Adrenal gland (tissue), 12 donors: ENCODE data around the gene MCTP1. TPM values are rescaled to one million over a fixed set of nuclear protein-coding genes. Genes with fewer than 3 reads are reported as not detected.

Source experiments
- DNase-seq, 7 donors: peaks; one replicate each; pipeline ENCODE4 v3.0.0-alpha.2; 2019 to 2020
- H3K27ac ChIP-seq, 5 donors: fragments of 200-600 bp; sonication (generic) in 4 of 5; 1 replicate in 3 of 5; 2 replicates in 2 of 5; pipeline versions ENCODE4 v1.5.1 to v1.8.0; 2016 to 2020; ENCODE audit warnings: mild to moderate bottlenecking in 1 of 5
- H3K27me3 ChIP-seq: fragments of 200-600 bp; 2 replicates; pipeline ENCODE4 v1.8.0; 2021
- H3K36me3 ChIP-seq, 2 donors: fragments of 200-600 bp; replicated peaks in 1 of 2; 1 replicate in 1 of 2; 2 replicates in 1 of 2; pipeline versions ENCODE4 v1.5.1 to v1.8.0; 2018 to 2022
- H3K4me1 ChIP-seq, 2 donors: fragments of 200-600 bp; replicated peaks in 1 of 2; 1 replicate in 1 of 2; 2 replicates in 1 of 2; pipeline versions ENCODE4 v1.5.1 to v1.8.0; 2018 to 2021
- H3K4me3 ChIP-seq, 4 donors: fragments of 200-600 bp; sonication (generic) in 3 of 4; one replicate each; pipeline ENCODE4 v1.5.1; 2016 to 2018
- H3K9me3 ChIP-seq, 3 donors: fragments of 200-600 bp; sonication (generic) in 1 of 3; replicated peaks in 1 of 3; 1 replicate in 2 of 3; 2 replicates in 1 of 3; pipeline versions ENCODE4 v1.5.1 to v1.8.0; 2016 to 2021
- POLR2A ChIP-seq, 2 donors: fragments of 450-650 bp; IDR thresholded peaks; one replicate each; pipeline ENCODE4 v1.6.1; 2017; ENCODE audit warnings: antibody characterized with exemption in 2 of 2, mild to moderate bottlenecking in 2 of 2, moderate library complexity in 1 of 2
- WGBS, 4 donors: extraction: QIAGEN DNeasy Blood & Tissue Kit in 2 of 4; methylation state at CpG; one replicate each; pipeline versions ENCODE4 v1.1.5 to v1.1.7; 2013 to 2017; 5-methylcytosine and 5-hydroxymethylcytosine counted together
- intact Hi-C, 2 donors: fragments of 100-400 bp; cut with DNase I; formaldehyde crosslinking; loops; one replicate each; pipeline versions ENCODE4 v1.14.1 to v1.15.0; 2022 to 2023
- polyA plus RNA-seq, 3 donors: library from polyadenylated mRNA; stranded (reverse); fragments of 200-250 nt in 2 of 3; fragments of 350-450 nt in 1 of 3; fragmentation: Illumina TruSeq in 1 of 3; extraction: RNeasy Lipid Tissue Mini Kit (QIAGEN cat#74804) in 1 of 3; gene quantifications; one replicate each; pipeline ENCODE4 v1.2.3, GENCODE V29; 2013 to 2014
- total RNA-seq, 9 donors: library from RNA; depleted of rRNA in 4 of 9; stranded (reverse); fragments of >200 nt in 4 of 9; fragments of 120-200 nt in 1 of 9; fragmentation: NEBNext Ultra II Directional in 1 of 9; extraction: Animal tissue kit (Norgen Biotek cat#: 25700) in 1 of 9; gene quantifications; one replicate each; pipeline versions ENCODE4 v1.1.0 to v1.2.4, GENCODE V29; 2013 to 2023
- TF ChIP-seq, protein P1 (sequence below), 6 experiments: fragments of 450-650 bp in 4 of 6; fragments of 200-600 bp in 2 of 6; sonication (generic) in 1 of 6; IDR thresholded peaks; 1 replicate in 5 of 6; 2 replicates in 1 of 6; pipeline versions ENCODE4 v1.5.1 to v1.8.0; 2016 to 2021; ENCODE audit warnings: antibody characterized with exemption in 6 of 6, mild to moderate bottlenecking in 2 of 6, moderate library complexity in 1 of 6
- donor health status: healthy with polysubstance abuse.
- donor health status: Bipolar disorder and iron deficiency.
- donor health status: DM: yes; HTN: yes; CAD: no.
- donor health status: DM: no; HTN: no; CAD: no.
- donor health status: DM: no; HTN: no; CAD: no.
- donor health status: DM: yes; HTN: yes; CAD: no.

The MCTP1 gene
- total and polyA plus RNA-seq, 12 donors, result 1.2 to 20.1 (median 5.1) TPM

DNA sequence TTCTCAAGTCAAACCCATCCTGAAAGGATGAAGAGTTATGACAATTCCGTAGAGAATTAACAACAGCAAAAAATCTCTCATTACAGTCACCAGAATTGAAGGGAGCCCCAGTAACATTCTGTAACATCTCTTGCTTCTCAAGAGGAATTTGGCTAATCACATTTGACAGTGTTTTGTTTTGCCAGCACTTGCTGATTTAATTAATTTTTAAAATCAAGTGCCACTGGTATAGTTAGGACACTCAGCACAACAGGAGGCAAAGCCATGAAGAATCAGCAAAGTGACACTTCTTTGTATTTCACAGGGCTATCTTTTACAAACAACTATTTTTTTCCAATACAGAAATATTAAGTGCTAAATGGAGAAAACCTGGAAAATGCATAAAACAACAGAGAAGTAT is 152.8 kb downstream of the MCTP1 start:
- WGBS, 4 donors, result 53 to 85% (median 63%) methylated on average over 1 of the region's 1 CpG

DNA sequence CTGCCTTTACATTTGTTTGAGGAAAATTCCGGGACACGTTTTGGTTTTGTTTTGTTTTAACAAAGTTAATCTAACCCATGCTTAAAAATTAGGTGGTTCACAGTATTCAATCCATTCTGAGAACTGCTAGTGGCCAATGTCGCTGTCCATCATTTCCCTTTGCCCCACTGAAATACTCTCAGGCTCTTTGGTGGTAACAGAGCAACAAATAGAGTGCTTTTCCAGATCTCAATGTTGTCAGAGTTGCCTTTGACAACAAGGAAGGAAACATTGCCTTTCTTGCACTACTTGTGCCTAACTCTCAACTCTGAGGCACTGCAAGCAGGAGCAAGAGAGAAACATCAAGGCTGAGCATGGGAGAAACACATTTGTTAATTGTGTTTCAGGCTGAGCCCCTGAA is 154.0 kb downstream of the MCTP1 start:
- Histone ChIP-seq H3K4me1 (no peaks in the 10 kb centered on the region), H3K36me3 (no peaks in the 10 kb centered on the region), H3K27ac (no peak overlapping the region), H3K4me3 (no peak overlapping the region), H3K9me3 (no peaks in the 10 kb centered on the region), H3K27me3 (no peaks in the 10 kb centered on the region)
- intact Hi-C loops, result no loop called here
- TF ChIP-seq POLR2A (IDR thresholded peaks at IDR 0.05), result no peak
- TF ChIP-seq, protein P1, sequence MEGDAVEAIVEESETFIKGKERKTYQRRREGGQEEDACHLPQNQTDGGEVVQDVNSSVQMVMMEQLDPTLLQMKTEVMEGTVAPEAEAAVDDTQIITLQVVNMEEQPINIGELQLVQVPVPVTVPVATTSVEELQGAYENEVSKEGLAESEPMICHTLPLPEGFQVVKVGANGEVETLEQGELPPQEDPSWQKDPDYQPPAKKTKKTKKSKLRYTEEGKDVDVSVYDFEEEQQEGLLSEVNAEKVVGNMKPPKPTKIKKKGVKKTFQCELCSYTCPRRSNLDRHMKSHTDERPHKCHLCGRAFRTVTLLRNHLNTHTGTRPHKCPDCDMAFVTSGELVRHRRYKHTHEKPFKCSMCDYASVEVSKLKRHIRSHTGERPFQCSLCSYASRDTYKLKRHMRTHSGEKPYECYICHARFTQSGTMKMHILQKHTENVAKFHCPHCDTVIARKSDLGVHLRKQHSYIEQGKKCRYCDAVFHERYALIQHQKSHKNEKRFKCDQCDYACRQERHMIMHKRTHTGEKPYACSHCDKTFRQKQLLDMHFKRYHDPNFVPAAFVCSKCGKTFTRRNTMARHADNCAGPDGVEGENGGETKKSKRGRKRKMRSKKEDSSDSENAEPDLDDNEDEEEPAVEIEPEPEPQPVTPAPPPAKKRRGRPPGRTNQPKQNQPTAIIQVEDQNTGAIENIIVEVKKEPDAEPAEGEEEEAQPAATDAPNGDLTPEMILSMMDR (IDR thresholded peaks at IDR 0.05), result no peak
- DNase-seq, result no peak
- WGBS, 4 donors, result 67 to 72% (median 70%) methylated on average over 3 of the region's 3 CpGs

More for the DNA sequence above, 152.8 kb downstream of the MCTP1 start:
- Histone ChIP-seq H3K27me3 (no peaks in the 10 kb centered on the region), H3K4me1 (no peaks in the 10 kb centered on the region), H3K36me3 (no peaks in the 10 kb centered on the region), H3K9me3 (no peaks in the 10 kb centered on the region), H3K4me3 (no peak overlapping the region), H3K27ac (no peak overlapping the region)
- TF ChIP-seq POLR2A (IDR thresholded peaks at IDR 0.05), result no peak
- TF ChIP-seq, protein P1 (IDR thresholded peaks at IDR 0.05), result no peak
- DNase-seq, result no peak
- intact Hi-C loops, result no loop called here

DNA sequence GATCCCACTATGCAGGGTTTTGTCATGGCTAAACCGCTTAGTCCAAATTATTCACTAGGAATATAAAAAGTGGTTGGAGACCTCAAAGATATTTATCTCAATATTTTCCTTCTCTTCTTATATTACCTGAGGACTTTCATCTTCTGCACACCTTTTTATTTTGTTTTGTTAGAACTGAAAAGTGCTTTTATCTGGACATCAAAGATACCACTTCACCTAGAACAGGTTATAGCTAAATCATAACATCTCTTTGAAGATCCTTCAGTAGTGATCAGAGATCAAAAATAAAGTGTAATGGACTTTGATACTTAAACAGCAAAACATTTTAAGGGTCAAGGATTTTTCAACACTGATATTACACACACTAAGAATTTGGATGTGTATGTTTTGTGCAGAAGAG is 160.2 kb downstream of the MCTP1 start:
- H3K4me3 ChIP-seq, result no peak overlapping the region
- TF ChIP-seq POLR2A (IDR thresholded peaks at IDR 0.05), result no peak
- TF ChIP-seq, protein P1 (IDR thresholded peaks at IDR 0.05), result no peak
- H3K27ac ChIP-seq, result no peak overlapping the region
- DNase-seq, result no peak
- no peaks in the 10 kb centered on the region for H3K36me3 ChIP-seq
- intact Hi-C loops, result no loop called here
- H3K27me3 ChIP-seq, result no peaks in the 10 kb centered on the region
- WGBS, 4 donors, result 89 to 100% (median 93%) methylated on average over 1 of the region's 1 CpG
- no peaks in the 10 kb centered on the region for H3K4me1 ChIP-seq
- no peaks in the 10 kb centered on the region for H3K9me3 ChIP-seq

DNA sequence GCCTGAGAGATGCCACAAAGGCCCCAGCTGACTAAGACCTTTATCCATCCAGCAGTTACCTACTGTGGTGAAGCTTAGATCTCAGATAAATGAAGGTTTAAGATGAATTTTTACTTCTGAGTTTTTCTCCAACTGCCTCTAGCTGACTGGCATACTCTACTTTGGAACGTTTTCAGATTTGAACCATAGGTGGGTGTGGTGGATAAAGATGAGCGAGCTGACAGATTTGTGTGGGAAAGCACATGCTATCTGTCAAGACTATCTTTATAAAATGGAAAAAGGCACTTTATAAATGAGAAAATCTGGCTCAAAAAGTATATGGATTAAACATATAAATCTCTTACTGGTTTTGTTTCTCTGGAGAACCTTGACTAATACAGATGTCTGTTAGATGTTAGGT is 160.8 kb downstream of the MCTP1 start:
- no peaks in the 10 kb centered on the region for H3K9me3 ChIP-seq
- H3K27me3 ChIP-seq, result no peaks in the 10 kb centered on the region
- intact Hi-C loops, result no loop called here
- H3K4me1 ChIP-seq, result no peaks in the 10 kb centered on the region
- TF ChIP-seq POLR2A (IDR thresholded peaks at IDR 0.05), result no peak
- TF ChIP-seq, protein P1 (IDR thresholded peaks at IDR 0.05), result no peak
- no peaks in the 10 kb centered on the region for H3K36me3 ChIP-seq
- DNase-seq, result no peak
- WGBS, 4 donors, result 62 to 76% (median 67%) methylated on average over 2 of the region's 2 CpGs
- no peak overlapping the region for H3K27ac ChIP-seq
- H3K4me3 ChIP-seq, result no peak overlapping the region
